Measurements from ENCODE around the gene TMEM240. TPM values are rescaled to one million over a fixed set of nuclear protein-coding genes. Genes with fewer than 3 reads are reported as not detected.
"Not testable (repeated sequence)": the region's sequence is repeated elsewhere in the genome, so short reads cannot be mapped to it uniquely, and the experiment has no call there.

TMEM240 gene
- total RNA-seq, 1 donor from 2014 or later, result 4.7 TPM

DNA sequence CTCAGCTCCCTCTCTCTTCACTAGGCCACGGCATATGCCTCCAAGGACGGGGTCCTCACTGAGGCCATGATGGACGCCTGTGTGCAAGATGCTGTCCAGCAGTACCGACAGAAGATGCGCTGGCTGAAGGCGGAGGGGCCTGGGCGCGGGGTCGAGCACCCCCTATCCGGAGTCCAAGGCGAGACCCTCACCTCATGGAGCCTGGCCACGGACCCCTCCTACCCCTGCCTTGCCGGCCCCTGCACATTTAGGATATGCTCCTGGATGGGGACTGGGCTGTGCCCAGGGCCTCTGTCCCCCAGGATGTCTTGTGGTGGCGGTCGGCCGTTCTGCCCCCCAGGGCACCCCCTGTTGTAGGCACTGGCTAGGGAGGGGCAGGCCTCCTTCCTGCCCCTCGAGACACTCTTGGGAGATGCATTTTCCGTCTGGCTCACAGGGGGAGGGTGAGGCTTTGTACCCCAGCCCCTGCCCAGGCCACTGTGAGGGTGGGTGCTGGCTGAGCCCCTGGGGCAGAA is 44.9 kb downstream of the TMEM240 start:
- DNase-seq (ENCODE audit: low spot score), result not testable (repeated sequence)

DNA sequence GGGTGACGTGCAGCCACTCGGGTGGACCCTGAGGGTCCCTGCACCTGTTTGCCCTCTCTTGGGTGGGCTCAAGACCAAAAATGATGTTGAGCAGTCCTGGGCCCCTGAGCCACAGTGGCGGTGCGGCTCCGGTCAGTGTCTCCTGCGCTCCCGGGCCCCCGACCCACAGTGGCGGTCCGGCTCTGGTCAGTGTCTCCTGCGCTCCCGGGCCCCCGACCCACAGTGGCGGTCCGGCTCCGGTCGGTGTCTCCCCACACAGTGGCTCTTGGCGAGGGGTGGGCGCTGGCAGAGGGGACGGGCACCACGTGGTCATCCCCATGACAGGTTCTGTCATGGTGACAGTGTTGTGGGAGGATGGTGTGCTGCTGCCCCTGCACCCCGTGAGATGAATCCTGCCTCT is 46.1 kb downstream of the TMEM240 start:
- not testable (repeated sequence) for DNase-seq (ENCODE audit: low spot score)

DNA sequence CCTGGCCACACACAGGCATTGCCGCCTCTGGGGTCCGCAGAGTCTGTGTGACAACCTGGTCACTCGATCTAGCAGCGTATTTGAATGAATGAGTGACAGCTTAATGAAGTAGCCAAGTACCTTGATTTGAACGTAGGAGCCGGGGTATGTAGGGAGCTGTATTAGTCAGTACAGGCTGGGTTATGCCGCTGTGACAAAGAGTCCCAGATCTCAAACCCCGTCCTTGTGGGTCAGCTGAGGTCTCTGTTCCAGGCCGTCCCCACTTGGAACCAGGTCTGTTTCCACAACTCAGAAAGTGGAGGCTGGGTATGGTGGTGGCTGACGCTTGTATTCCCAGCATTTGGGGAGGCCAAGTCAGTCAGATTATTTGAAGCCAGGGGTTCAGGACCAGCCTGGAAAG is 48.8 kb downstream of the TMEM240 start:
- no peak for DNase-seq (ENCODE audit: low spot score)

- no peak for DNase-seq (ENCODE audit: low spot score)
Measured at GRCh38 chr1:1490633-1491230, 49.7 kb downstream of the TMEM240 start.

DNA sequence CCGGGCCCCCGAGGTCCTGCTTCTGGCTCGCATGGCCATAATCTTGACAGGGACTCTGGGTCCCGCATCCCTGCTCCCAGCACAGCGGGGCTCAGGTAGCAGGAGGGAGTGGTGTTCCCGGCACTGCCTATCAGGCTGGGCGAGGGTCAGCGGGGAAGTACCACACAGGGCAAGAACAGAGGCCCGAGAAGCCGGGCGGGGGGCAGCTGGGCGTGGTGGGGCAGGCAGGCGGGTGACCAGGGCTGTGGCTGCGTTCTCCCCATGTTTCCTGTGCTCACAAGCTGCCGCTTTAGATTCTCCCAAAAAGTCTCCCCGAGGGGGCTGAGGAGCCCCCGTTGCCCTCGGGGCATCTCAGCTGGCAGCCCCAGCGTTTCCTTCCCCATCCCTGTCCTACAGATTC is 50.6 kb downstream of the TMEM240 start:
- DNase-seq (ENCODE audit: low spot score), result no peak

- DNase-seq (ENCODE audit: low spot score), result no peak
Measured at GRCh38 chr1:1489231-1489630, 51.2 kb downstream of the TMEM240 start.

- no peak for DNase-seq (ENCODE audit: low spot score)
Measured at GRCh38 chr1:1487701-1488100, 52.7 kb downstream of the TMEM240 start.

DNA sequence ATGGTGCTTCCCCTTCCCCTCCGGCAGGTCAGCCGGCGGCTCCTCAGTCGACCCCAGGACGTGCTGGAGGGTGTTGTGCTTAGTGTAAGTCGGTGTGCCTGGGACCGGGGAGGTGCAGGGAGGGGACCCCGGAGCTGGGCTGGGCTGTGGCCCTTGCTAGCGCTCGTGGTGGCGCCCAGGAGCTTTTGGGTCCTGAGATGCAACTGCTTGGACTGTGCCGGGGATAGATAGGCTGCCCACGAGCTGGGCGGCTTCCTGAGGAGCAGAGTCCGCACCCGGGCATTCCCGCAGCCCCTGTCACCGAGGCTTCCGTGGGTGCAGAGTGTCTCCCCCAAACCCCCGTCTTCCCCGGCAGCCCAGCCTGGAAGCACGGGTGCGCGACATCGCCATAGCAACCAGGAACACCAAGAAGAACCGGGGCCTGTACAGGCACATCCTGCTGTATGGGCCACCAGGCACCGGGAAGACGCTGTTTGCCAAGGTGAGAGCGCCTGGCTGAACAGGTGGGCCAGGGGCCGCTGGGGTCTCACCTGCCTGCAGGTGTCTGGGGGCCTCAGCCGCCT is 54.6 kb downstream of the TMEM240 start:
- not testable (repeated sequence) for DNase-seq (ENCODE audit: low spot score)

DNA sequence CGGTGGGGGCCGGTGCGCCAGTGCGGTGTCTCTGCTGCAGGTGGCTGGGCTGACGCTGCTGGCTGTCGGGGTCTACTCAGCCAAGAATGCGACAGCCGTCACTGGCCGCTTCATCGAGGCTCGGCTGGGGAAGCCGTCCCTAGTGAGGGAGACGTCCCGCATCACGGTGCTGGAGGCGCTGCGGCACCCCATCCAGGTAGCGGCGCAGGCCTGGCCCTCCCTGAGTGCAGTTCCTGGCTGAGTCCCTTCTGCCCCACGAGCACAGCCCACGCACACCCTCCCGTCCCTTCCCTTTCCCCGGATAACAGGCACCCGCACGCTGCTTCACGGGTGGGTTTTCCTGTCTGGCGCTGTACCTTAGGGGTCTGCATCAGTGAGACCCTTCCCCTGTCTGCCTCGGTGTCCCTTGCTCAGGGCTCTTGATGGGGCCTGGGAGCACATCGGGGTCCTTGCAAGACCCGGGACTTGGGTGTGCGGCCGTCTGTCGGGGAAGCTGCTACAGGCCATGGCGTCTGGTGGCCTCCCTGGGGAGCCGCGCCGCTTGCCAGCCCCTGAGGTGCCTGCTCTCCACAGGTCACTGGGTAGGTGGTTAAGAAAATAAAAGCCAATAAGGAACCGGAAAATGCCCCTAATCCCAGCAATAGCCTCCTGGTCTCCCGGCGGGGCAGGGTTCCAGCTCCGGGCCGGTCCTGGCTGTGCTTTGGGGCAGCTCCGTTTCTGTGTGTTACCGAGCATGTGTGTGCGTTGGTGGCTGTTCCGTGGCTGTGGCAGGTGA is 55.3 kb downstream of the TMEM240 start:
- not testable (repeated sequence) for DNase-seq (ENCODE audit: low spot score)

Other genes starting within 250 kb of the TMEM240 start
- 86.6 TPM for gene ACAP3, start 232.7 kb downstream of the TMEM240 start, total RNA-seq
- 19.0 TPM for gene PUSL1, start 232.0 kb downstream of the TMEM240 start, total RNA-seq
- 121 TPM for gene INTS11, start 216.0 kb downstream of the TMEM240 start, total RNA-seq
- gene CPTP, start 215.8 kb downstream of the TMEM240 start, total RNA-seq, result 36.1 TPM
- 0.40 TPM for gene TAS1R3, start 209.3 kb downstream of the TMEM240 start, total RNA-seq
- gene DVL1, start 191.2 kb downstream of the TMEM240 start, total RNA-seq, result 72.7 TPM
- gene MXRA8, start 182.1 kb downstream of the TMEM240 start, total RNA-seq, result 73.1 TPM
- gene AURKAIP1, start 165.4 kb downstream of the TMEM240 start, total RNA-seq, result 135 TPM
- gene CCNL2, start 141.3 kb downstream of the TMEM240 start, total RNA-seq, result 194 TPM
- gene MRPL20, start 133.3 kb downstream of the TMEM240 start, total RNA-seq, result 99.2 TPM
- 10.1 TPM for gene ANKRD65, start 119.3 kb downstream of the TMEM240 start, total RNA-seq
- 122 TPM for gene VWA1, start 104.9 kb downstream of the TMEM240 start, total RNA-seq
- 7.0 TPM for gene ATAD3C, start 90.9 kb downstream of the TMEM240 start, total RNA-seq
- 20.3 TPM for gene ATAD3B, start 68.9 kb downstream of the TMEM240 start, total RNA-seq
- 27.9 TPM for gene ATAD3A, start 28.5 kb downstream of the TMEM240 start, total RNA-seq
- 117 TPM for gene SSU72, start 34.2 kb upstream of the TMEM240 start, total RNA-seq
- 4.6 TPM for gene FNDC10, start 59.5 kb upstream of the TMEM240 start, total RNA-seq
- 135 TPM for gene MIB2, start 74.9 kb upstream of the TMEM240 start, total RNA-seq
- gene MMP23B, start 91.5 kb upstream of the TMEM240 start, total RNA-seq, result 56.0 TPM
- gene CDK11B, start 118.4 kb upstream of the TMEM240 start, total RNA-seq, result 24.2 TPM
- 108 TPM for gene SLC35E2B, start 152.2 kb upstream of the TMEM240 start, total RNA-seq
- gene CDK11A, start 183.7 kb upstream of the TMEM240 start, total RNA-seq, result 31.5 TPM
- gene NADK, start 237.8 kb upstream of the TMEM240 start, total RNA-seq, result 98.4 TPM

Measured in mucosa of gallbladder (tissue), 1 donor.